Measurements from ENCODE around the gene MYO1E.

GRCh38 chr15:59104912-59105732 is 267.5 kb downstream of the MYO1E start, which contains the start of gene CCNB2:
- TF ChIP-seq POLR2A (IDR thresholded peaks at IDR 0.05) (no peak), CTCF (IDR thresholded peaks at IDR 0.05) (no peak)

Data from gastroesophageal sphincter (tissue), 3 donors.